ENCODE data around the gene TMEM9.

TMEM9 gene

DNA sequence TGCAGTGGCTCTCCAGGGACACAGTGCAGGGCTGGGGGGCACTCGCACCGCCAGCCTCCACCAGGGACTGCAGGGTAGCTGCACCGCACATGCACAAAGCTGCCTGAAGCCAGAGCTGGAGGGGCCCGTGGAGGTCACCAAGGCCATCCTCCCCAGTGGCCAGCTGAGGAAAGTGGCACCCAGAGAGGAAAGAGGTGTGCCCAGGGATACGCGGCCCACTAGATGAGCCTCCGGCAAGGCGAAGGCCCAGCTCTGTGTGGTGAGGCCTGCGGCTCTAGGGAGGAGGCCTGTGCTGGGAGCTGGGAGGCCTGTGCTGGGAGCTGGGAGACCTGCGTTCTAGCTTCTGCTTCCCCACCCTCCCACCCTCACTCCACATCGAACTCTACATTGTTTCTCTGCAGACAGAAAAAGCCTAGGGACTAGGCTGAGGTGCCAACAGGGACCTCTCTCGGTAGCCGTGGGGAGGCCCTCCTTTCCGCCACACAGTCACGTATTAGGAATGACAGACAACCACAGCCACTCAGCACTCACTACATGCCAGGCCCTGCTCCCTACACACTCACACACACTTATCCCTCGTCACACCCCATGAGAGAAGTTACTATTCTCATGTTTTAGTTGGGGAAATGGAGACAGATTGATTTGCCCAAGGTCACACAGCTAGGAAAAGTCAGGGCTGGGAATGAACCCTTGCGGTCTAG, 26.4 kb downstream of the TMEM9 start:
- DNase-seq (ENCODE audit: low read depth in 2 of 2) = peak; percentile 37 to 40

DNA sequence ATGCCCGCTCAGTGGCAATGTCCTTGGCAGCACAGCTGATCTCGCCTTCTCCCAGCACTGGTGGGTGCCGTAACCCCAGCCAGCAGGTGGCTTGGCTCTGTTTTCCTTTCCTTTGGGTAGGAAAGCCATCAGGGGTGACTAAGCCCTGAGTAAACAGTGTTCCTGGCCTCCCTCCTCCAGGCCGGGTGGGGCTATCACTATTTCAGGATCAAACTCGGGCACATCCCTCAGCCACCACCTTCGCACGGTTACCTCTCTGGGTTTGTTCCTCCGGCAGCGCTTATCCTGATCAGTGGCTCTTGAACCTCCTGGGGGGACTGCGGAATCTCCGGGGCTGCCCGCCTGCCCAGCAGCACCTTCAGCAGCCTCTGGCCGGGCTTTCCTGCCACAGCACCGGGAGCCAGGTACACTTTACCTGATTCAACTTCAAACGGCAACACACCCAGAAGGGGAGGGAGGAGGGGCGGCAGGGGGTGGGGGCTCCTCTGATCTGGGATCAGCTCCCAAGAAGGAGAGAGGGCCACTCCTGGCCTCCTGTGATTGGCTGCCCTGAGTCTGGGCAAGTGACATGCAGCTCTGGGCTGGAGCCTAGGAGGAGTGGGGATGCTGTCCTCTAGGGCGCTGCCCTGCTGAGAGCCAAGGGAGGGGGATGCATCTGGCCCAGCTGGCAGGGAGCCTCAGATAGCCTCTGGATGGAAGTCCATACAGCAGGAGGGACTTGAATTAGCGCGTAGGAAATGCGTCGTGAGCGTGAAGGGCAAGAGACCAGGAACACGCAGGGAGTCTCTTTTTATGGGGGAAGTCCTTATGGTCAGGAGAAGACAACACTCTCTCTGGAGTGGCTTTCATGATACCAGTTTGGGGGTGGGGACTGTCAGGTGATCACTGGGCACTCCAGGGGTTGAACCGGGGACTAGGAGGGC, 27.2 kb downstream of the TMEM9 start, which contains the start of gene ASCL5:
TSS of gene ASCL5 (minus strand) at position 353 of the 923 bp plus-strand sequence. CDS start 11,812 bp downstream, outside the sequence.
- DNase-seq (ENCODE audit: low read depth in 2 of 2) = no peak

GRCh38 chr1:201126463-201126831, 27.8 kb downstream of the TMEM9 start:
- DNase-seq (ENCODE audit: low read depth in 2 of 2) = no peak

- no peak for DNase-seq (ENCODE audit: low read depth in 2 of 2)
Observed at GRCh38 chr1:201125800-201126199, 28.5 kb downstream of the TMEM9 start.

DNA sequence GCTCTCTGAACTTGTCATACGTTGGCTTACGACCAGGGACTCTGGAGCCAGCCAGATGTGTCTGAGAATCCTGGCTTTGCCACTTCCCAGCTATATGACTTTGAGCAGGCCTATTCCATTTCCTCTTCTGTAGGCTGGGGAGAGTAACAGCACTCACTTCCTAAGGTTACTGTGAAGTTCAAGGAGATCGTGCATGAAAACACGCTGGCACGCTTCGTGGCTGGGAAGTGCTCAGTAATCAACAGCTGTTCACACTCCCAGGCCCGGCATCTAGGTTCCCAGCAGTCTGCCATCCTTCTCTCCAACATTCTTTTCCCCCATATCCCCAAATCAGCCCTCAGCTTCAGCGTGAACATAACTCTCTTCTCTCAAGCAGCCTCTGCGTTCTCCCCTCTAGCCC, 29.3 kb downstream of the TMEM9 start:
- no peak for DNase-seq (ENCODE audit: low read depth in 2 of 2)

- DNase-seq (ENCODE audit: low read depth in 2 of 2) = no peak
Observed at GRCh38 chr1:201123866-201124265, 30.4 kb downstream of the TMEM9 start.

DNA sequence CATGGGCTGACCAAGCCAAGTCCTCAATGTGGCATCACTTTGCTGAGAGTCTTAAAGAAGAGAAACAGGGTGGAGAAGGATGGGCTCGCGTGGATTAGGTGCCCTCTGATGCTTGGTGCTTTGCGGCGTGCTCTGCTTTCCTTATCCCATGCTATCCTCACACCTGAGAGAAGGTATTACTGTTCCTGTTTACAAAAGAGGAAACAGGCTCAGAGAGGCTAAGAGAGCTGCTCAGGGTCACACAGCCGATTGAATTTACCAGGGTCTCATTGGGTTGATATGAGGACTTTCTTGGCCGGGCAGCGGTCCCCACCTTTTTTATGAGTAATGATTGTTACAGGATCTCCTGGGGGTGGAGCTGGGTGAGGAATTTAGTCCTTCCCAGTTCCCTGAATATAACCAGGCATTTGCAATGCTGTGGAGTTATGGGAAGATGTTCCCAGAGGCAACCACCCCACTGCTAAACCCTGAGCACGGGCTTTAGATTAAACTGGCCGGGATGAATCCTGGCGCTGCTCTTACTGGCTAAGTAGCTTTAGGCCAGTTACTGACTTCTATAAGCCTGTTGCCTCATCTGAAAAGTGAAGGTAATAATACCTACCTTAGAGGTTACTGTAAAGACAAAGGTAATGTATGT, 31.8 kb downstream of the TMEM9 start:
- no peak for DNase-seq (ENCODE audit: low read depth in 2 of 2)

DNA sequence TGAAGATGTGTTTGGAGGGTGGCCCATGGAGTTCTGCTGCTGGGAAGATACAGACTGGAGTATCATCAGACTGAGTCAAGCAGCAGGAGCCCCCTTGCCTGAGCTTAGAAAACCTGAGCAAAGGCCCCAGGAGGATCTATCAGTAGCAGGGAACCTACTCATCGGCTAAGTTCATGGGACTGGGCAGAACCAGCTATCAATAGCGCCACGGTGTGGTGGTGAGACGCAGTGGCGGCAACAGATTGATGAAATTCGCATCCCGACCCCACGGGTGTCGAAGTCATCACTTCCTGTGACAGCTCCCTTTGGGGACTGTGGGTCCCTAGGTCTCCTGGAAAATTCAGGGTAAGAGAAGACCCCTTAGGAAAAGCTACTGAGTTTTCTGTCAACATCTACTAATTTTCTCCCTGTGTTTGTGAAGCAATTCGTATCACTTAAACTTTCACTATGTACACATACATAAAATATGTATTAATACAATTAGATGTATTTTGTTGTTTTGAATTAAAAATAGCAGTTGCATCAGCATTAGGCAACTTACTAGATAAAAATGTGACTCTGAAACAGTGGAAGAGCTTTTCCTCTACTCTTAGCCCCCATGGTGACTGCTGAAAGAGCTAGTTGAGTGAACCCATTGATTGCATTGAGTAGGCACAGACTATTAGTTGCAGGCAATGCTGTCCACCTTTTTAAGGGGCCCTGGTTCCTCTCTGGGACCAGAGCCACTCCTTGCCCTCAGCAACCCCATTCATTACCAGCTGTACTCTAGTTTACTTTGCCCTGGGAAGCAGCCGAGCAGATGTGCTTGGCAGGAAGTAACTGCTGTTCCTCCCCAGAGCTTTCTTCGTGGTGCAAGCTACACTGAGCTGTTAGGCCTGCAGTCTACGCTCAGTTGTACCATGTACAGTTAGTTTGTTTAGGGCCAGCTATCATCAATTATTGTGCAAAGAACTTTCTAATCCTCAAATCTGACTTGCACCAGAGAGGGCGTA, 34.8 kb downstream of the TMEM9 start:
- no peak for DNase-seq (ENCODE audit: low read depth in 2 of 2)

DNA sequence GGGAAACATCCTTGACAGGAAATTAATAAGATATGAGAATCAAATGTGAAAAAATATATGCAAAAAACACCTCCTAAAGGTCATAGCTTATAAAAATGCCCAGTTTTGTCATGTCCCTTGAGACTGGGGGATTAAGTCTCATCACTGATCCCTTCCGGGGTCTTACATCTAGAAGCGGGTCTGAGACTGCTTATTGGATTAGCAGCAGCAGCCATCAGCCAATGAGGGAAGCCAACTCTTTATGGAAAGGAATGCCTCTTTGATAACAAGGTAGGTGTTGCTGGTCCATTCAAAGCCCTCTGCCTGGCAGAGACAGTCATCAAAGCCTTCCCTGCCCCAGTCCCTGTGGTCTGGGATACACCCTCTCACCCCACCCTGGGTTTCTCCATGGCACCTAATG, 38.2 kb downstream of the TMEM9 start:
- no peak for DNase-seq (ENCODE audit: low read depth in 2 of 2)

DNA sequence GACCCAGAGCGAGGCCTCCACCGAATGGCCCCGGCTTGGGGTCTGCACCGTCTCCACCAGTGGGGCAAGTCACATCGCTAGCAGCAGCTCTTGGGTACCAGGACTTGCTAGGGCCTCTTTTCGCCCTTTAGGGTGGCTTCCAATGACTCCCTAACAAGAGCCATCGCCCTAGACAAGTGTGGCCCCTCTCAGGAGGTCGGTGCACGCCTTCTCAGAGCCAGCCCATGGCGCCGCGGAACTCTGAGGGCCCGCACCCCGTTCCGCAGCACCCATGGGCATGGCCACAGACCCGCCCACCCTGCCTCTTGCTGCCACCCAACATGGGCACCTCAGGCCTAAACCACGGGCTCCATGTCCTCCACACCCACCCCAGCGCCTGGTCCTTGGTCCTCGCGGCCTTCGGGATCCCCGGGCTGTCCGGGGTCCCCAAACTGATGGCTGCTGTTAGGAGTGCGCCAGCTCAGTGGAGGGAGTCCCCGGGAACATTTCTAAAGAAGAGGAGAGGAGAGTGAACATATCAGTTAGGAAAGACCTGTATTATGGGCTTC, 38.8 kb downstream of the TMEM9 start:
- DNase-seq (ENCODE audit: low read depth in 2 of 2) = no peak

DNA sequence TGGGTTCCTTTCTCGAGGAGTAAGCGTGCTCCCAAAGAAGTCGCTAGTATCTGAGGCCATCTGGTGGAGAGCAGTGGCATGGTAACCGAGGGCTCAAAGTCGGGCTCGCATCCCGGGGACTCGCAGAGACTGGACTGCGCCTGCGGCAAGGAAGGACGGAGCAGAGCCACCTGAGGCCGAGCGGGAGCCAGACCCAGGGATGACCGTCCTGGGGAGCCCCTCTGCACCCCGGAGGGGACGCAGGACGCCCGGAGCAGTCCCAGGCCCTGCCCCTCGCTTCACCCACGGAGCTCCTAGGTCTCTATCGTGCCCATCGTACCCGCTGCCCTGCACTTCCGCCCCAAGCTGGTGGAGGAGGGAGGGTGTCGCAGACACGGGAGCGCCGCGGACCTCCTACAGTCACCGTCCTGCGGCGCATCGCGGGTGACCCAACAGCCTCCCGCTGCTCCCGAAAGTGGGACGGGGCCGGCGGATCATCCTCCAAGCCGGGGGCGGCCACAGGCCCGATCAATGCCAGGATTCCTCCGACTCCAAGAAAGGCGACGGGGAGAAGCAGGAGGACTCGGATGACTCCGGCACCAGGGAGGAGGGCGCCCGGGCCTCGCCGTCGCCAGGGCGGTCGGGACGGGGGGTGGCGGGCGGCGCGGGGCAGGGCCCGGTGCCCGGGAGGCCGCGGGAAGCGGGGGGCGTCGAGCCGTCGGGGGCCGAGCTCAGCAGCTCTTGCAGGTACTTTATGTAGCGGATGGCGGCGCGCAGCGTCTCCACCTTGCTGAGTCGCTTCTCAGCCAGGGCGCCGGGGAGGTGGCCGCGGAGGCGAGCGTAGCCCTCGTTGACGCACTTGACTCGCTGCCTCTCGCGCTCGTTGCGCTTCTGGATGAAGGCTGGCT, 39.8 kb downstream of the TMEM9 start:
- DNase-seq (ENCODE audit: low read depth in 2 of 2) = peak; percentile 81 to 82

- no peak for DNase-seq (ENCODE audit: low read depth in 2 of 2)
Observed at GRCh38 chr1:201113451-201114244, 40.6 kb downstream of the TMEM9 start.

DNA sequence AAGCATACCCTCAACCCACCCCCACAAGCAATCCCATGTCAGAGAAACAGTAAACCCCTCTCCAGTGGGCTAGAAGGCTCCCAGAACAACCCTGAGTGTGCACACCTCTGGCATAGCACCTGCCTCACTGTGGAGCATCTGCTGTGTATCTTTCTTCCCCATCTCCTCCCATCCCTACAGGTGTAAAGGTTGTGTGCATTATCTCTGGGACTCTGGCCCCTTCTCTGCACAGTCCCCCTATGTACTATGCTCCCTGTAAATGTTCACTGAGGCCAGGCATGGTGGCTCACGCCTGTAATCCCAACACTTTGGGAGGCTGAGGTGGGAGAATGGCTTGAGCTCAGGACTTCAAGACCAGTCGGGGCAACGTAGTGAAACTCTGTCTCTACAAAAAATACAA, 41.3 kb downstream of the TMEM9 start:
- DNase-seq (ENCODE audit: low read depth in 2 of 2) = no peak

GRCh38 chr1:201112173-201112731, 42.0 kb downstream of the TMEM9 start, which contains the start of gene CACNA1S:
TSS of gene CACNA1S (minus strand) at chr1:201112426. CDS start at chr1:201112339, 87 bp downstream.
- DNase-seq (ENCODE audit: low read depth in 2 of 2) = no peak

- DNase-seq (ENCODE audit: low read depth in 2 of 2) = no peak
Observed at GRCh38 chr1:201111672-201112071, 42.6 kb downstream of the TMEM9 start.

DNA sequence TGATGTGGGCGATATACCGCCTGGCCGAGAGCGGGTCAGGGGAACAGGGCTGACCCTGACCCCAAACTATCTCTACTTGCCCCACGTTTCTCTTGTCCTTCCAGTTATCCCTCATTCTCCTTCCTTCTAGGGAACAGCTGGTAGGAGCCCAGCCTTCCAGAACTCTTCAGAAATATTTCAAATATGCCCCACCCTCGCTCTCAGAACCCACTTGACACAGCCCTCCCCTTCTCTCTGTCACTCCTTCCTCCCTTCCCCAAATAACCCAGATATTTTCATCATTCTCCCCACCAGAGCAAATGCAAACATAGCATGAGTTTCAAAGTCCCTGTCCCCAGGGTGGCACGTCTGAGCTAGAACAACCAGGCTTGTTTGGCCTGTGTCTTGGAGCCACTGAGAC, 43.1 kb downstream of the TMEM9 start:
- DNase-seq (ENCODE audit: low read depth in 2 of 2) = no peak

- DNase-seq (ENCODE audit: low read depth in 2 of 2) = no peak
Observed at GRCh38 chr1:201110616-201111015, 43.7 kb downstream of the TMEM9 start.

- DNase-seq (ENCODE audit: low read depth in 2 of 2) = no peak
Observed at GRCh38 chr1:201110138-201110537, 44.1 kb downstream of the TMEM9 start.

DNA sequence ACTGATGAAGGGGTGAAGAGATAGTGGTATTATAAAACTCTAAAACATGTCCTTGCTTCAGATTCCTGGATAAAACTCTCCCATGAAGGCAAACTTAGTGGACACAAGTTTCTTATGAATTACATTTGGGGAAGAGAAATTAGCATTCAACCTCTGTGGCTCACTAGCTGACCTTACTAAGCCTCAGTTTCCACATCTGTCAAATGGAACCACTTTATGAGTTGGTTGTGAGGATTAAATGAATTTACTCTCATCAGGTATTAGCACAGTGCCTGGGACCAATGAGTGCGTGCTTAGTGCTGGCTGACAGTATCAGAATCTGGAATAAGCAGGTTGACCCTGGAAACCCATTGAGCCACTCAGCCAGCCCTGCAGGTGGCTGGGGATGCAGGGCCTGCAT, 44.6 kb downstream of the TMEM9 start:
- no peak for DNase-seq (ENCODE audit: low read depth in 2 of 2)

Data from fibroblast of skin of left biceps (primary cell).